NB4 (cell line): ENCODE measurements around the gene PAPPA2.

Experiments used
- MAX ChIP-seq: IDR thresholded peaks from 2 replicates; pipeline ENCODE4 v1.6.1; 2011; ENCODE audit warnings: low read depth, low read length
- POLR2A ChIP-seq: IDR thresholded peaks from 2 replicates; pipeline ENCODE4 v1.6.1; 2011; ENCODE audit warnings: mild to moderate bottlenecking; ENCODE audit not compliant: insufficient read length; ENCODE audit errors: extremely low read depth
- TF ChIP-seq, protein P1 (sequence below): IDR thresholded peaks from one replicate; pipeline ENCODE4 v1.5.1; 2012; ENCODE audit warnings: low read depth, low read length

DNA sequence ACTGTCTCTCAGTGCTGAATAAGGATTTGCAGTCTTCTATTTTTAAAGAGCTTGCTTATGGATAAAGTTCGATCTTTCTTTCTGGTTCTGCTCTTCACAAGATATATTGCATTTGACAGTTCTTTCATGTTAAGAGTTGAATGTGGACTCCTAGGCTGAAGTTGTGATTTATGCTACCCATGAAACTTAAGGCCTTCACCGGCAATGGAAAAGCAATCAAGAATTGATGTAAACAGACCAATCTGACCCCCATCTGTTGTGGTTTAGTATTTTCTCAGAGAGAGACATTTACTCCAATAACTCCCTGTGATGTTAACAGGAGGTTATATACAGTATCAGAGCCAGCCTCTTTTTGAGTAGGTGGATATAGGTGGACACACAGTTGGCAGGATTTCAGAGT is 165.8 kb downstream of the PAPPA2 start:
- TF ChIP-seq, protein P1, sequence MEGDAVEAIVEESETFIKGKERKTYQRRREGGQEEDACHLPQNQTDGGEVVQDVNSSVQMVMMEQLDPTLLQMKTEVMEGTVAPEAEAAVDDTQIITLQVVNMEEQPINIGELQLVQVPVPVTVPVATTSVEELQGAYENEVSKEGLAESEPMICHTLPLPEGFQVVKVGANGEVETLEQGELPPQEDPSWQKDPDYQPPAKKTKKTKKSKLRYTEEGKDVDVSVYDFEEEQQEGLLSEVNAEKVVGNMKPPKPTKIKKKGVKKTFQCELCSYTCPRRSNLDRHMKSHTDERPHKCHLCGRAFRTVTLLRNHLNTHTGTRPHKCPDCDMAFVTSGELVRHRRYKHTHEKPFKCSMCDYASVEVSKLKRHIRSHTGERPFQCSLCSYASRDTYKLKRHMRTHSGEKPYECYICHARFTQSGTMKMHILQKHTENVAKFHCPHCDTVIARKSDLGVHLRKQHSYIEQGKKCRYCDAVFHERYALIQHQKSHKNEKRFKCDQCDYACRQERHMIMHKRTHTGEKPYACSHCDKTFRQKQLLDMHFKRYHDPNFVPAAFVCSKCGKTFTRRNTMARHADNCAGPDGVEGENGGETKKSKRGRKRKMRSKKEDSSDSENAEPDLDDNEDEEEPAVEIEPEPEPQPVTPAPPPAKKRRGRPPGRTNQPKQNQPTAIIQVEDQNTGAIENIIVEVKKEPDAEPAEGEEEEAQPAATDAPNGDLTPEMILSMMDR = no peak
- TF ChIP-seq POLR2A (no peak), MAX (no peak)
